ENCODE measurements around the gene DNAJC6. TPM values are rescaled to one million over a fixed set of nuclear protein-coding genes. Genes with fewer than 3 reads are reported as not detected.

DNAJC6 gene
- total RNA-seq, 4 donors from 2014 or later: 0.10 to 0.75 (median 0.36) TPM; not detected in 1

- ATAC-seq (no peak), DNase-seq (no peak)
- no peak overlapping the region for H3K4me3 ChIP-seq
- in situ Hi-C loops (cut with MboI; ENCODE audit: low sequenced_read_pairs in 4 of 4): loop anchor here in 2 of 4 donors (10.0 to 25.0 kb wide), 2 partner anchors 252 to 254 kb away; no protein-coding TSS in a partner anchor
- intact Hi-C loops (cut with DNase I; ENCODE audit: low total_unique reads): no loop called here
- no peaks in the 10 kb centered on the region for H3K4me1 ChIP-seq
- H3K9me3 ChIP-seq: no peaks in the 10 kb centered on the region
- TF ChIP-seq POLR2A (IDR thresholded peaks at IDR 0.05) (no peak), CTCF (IDR thresholded peaks at IDR 0.05 in 4 of 5, conservative IDR thresholded peaks at IDR 0.05 in 1 of 5) (no peak)
- H3K27ac ChIP-seq: no peak overlapping the region
- peaks cover 0 to 31% of the 10 kb centered on the region in 2 donors for H3K36me3 ChIP-seq
- no peaks in the 10 kb centered on the region for H3K27me3 ChIP-seq
Measured at GRCh38 chr1:65432918-65433317, 123.6 kb downstream of the DNAJC6 start.

DNA sequence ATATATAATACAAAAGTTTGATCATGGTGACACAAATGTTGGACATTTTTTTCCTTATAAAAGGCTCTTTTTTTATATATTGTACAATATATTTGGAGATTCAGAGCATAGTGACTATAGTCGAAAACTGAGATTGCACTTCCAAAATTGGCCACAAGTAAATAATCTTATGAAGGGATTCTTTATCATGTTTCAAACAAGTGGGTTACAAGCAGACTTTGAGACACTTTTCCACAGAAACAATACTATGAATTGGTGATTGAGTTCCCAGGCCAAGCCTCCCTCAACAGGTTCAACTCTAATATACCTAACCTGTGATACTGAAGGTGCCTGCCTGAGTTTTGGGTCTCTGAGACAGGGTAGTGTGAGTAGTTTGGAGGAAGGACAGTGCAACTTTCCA is 124.9 kb downstream of the DNAJC6 start:
- in situ Hi-C loops (cut with MboI; ENCODE audit: low sequenced_read_pairs in 4 of 4): loop anchor here in 2 of 4 donors (10.0 to 25.0 kb wide), 2 partner anchors 251 to 253 kb away; no protein-coding TSS in a partner anchor
- Histone ChIP-seq H3K27ac (no peak overlapping the region), H3K4me1 (no peaks in the 10 kb centered on the region), H3K4me3 (no peak overlapping the region), H3K9me3 (no peaks in the 10 kb centered on the region), H3K36me3 (peaks cover 0 to 29% of the 10 kb centered on the region in 2 donors), H3K27me3 (no peaks in the 10 kb centered on the region)
- TF ChIP-seq POLR2A (IDR thresholded peaks at IDR 0.05) (no peak), CTCF (IDR thresholded peaks at IDR 0.05 in 4 of 5, conservative IDR thresholded peaks at IDR 0.05 in 1 of 5) (no peak)
- intact Hi-C loops (cut with DNase I; ENCODE audit: low total_unique reads): no loop called here
- DNase-seq: no peak
- no peak for ATAC-seq

DNA sequence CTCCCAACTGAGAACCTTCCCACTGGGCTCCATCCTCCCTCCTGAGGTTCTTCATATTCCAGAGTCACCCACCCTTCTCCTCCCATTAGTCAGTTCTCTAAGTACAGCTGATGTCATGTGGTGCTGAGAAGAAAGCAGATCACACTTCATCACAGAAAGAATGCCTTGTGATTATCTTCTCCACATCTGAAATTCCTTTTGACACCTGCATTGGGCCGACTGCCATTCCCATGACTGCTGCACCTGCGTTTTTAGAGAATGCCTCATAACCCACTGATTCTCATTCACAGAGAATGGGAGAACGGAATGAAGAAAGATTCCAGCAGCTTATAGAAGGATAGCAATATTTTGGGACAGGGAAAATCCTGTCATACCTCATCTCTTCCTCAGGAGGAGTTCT is 125.4 kb downstream of the DNAJC6 start:
- ATAC-seq: no peak
- Histone ChIP-seq H3K4me1 (no peaks in the 10 kb centered on the region), H3K4me3 (no peak overlapping the region), H3K36me3 (peaks cover 0 to 28% of the 10 kb centered on the region in 2 donors), H3K9me3 (no peaks in the 10 kb centered on the region), H3K27ac (no peak overlapping the region), H3K27me3 (no peaks in the 10 kb centered on the region)
- intact Hi-C loops (cut with DNase I; ENCODE audit: low total_unique reads): no loop called here
- in situ Hi-C loops (cut with MboI; ENCODE audit: low sequenced_read_pairs in 4 of 4): loop anchor here in 2 of 4 donors (10.0 to 25.0 kb wide), 2 partner anchors 250 to 253 kb away; no protein-coding TSS in a partner anchor
- TF ChIP-seq CTCF (IDR thresholded peaks at IDR 0.05 in 4 of 5, conservative IDR thresholded peaks at IDR 0.05 in 1 of 5) (no peak), POLR2A (IDR thresholded peaks at IDR 0.05) (no peak)
- DNase-seq: no peak

GRCh38 chr1:65435987-65436386 is 126.6 kb downstream of the DNAJC6 start:
- Histone ChIP-seq H3K4me3 (no peak overlapping the region), H3K27ac (no peak overlapping the region), H3K9me3 (no peaks in the 10 kb centered on the region), H3K36me3 (peaks cover 0 to 16% of the 10 kb centered on the region in 2 donors), H3K4me1 (no peaks in the 10 kb centered on the region), H3K27me3 (no peaks in the 10 kb centered on the region)
- no peak for ATAC-seq
- no peak for DNase-seq
- in situ Hi-C loops (cut with MboI; ENCODE audit: low sequenced_read_pairs in 4 of 4): loop anchor here in 2 of 4 donors (10.0 to 25.0 kb wide), 2 partner anchors 249 to 251 kb away; no protein-coding TSS in a partner anchor
- intact Hi-C loops (cut with DNase I; ENCODE audit: low total_unique reads): no loop called here
- TF ChIP-seq CTCF (IDR thresholded peaks at IDR 0.05 in 4 of 5, conservative IDR thresholded peaks at IDR 0.05 in 1 of 5): no peak
- no peak for TF ChIP-seq POLR2A (IDR thresholded peaks at IDR 0.05)

GRCh38 chr1:65437616-65438015 is 128.3 kb downstream of the DNAJC6 start:
- no peak for ATAC-seq
- Histone ChIP-seq H3K4me3 (no peak overlapping the region), H3K27ac (no peak overlapping the region), H3K4me1 (no peaks in the 10 kb centered on the region), H3K9me3 (no peaks in the 10 kb centered on the region), H3K36me3 (peaks cover 0 to 6% of the 10 kb centered on the region in 2 donors), H3K27me3 (no peaks in the 10 kb centered on the region)
- intact Hi-C loops (cut with DNase I; ENCODE audit: low total_unique reads): no loop called here
- DNase-seq: no peak
- in situ Hi-C loops (cut with MboI; ENCODE audit: low sequenced_read_pairs in 4 of 4): loop anchor here in 2 of 4 donors (10.0 to 25.0 kb wide), 2 partner anchors 247 to 250 kb away; no protein-coding TSS in a partner anchor
- TF ChIP-seq CTCF (IDR thresholded peaks at IDR 0.05 in 4 of 5, conservative IDR thresholded peaks at IDR 0.05 in 1 of 5) (no peak), POLR2A (IDR thresholded peaks at IDR 0.05) (no peak)
